Measurements from ENCODE around the gene SAMD11. TPM values are rescaled to one million over a fixed set of nuclear protein-coding genes. Genes with fewer than 3 reads are reported as not detected.

Gene SAMD11
- total and polyA plus RNA-seq, 2 of the 13 experiments (the other 11 are each of a cell fraction or from before 2014, with no cell fraction given) = 0.11 TPM; not detected in 1

GRCh38 chr1:923131-923990 lies at the start of gene SAMD11 (continued):
- TF ChIP-seq ZNF512B (CRISPR knock-in tag; IDR thresholded peaks at IDR 0.05; ENCODE audit: borderline replicate concordance) (no peak), ZNF691 (CRISPR knock-in tag; IDR thresholded peaks at IDR 0.05; ENCODE audit: borderline replicate concordance, low read depth) (no peak), ZNF124 (CRISPR knock-in tag; IDR thresholded peaks at IDR 0.05) (no peak), ZNF350 (CRISPR knock-in tag; IDR thresholded peaks at IDR 0.05; ENCODE audit: borderline replicate concordance, low read depth) (no peak), ZKSCAN8 (CRISPR knock-in tag; IDR thresholded peaks at IDR 0.05; ENCODE audit: borderline replicate concordance) (no peak), ZBTB7B (CRISPR knock-in tag; IDR thresholded peaks at IDR 0.05) (no peak), NR2F6 (IDR thresholded peaks at IDR 0.05) (no peak), NR2F6 (CRISPR knock-in tag; IDR thresholded peaks at IDR 0.05) (no peak), XRCC5 (optimal IDR thresholded peaks at IDR 0.05; ENCODE audit: low read length) (peak; percentile 21), SSRP1 (CRISPR knock-in tag; IDR thresholded peaks at IDR 0.05) (no peak), PATZ1 (CRISPR knock-in tag; IDR thresholded peaks at IDR 0.05) (no peak), ZNF431 (CRISPR knock-in tag; IDR thresholded peaks at IDR 0.05; ENCODE audit: borderline replicate concordance, low read depth) (no peak), RFXAP (CRISPR knock-in tag; IDR thresholded peaks at IDR 0.05; ENCODE audit: borderline replicate concordance) (no peak), PRPF4 (IDR thresholded peaks at IDR 0.05; ENCODE audit: low read depth, low read length, poor library complexity, severe bottlenecking) (no peak), CREBL2 (CRISPR knock-in tag; IDR thresholded peaks at IDR 0.05; ENCODE audit: borderline replicate concordance) (no peak), ZNF569 (CRISPR knock-in tag; IDR thresholded peaks at IDR 0.05; ENCODE audit: borderline replicate concordance) (no peak), SOX13 (IDR thresholded peaks at IDR 0.05) (no peak), SOX13 (CRISPR knock-in tag; conservative IDR thresholded peaks at IDR 0.05 in 1 of 2, IDR thresholded peaks at IDR 0.05 in 1 of 2) (no peak), GABPB1 (CRISPR knock-in tag; IDR thresholded peaks at IDR 0.05) (peak; percentile 12; the same call in 1 of the 2 replicates), SIN3B (IDR thresholded peaks at IDR 0.05; ENCODE audit: low read length) (no peak), PHF20 (CRISPR knock-in tag; IDR thresholded peaks at IDR 0.05) (no peak), KDM1A (CRISPR knock-in tag; IDR thresholded peaks at IDR 0.05) (no peak)

All from HepG2 (cell line).